Mesothelial cell of epicardium (in vitro differentiated cells): ENCODE results near the gene TMEM51. TPM values are rescaled to one million over a fixed set of nuclear protein-coding genes. Genes with fewer than 3 reads are reported as not detected.
A peak's percentile ranks its signal among the peaks of the same experiment; 100 is the strongest.

Experiments used
- DNase-seq, 2 experiments: peaks; one replicate each; pipeline ENCODE4 v3.0.0; 2021; ENCODE audit warnings: low spot score in 2 of 2; ENCODE audit not compliant: unreplicated experiment in 2 of 2
- H3K27ac Mint-ChIP-seq: 2 replicates; pipeline ENCODE4 v1.8.0; 2021; ENCODE audit warnings: mixed read lengths
- H3K27me3 Mint-ChIP-seq: 2 replicates; pipeline ENCODE4 v1.8.0; 2021; ENCODE audit warnings: low read depth, mixed read lengths
- H3K36me3 Mint-ChIP-seq: 2 replicates; pipeline ENCODE4 v1.8.0; 2021; ENCODE audit warnings: mixed read lengths
- H3K4me1 Mint-ChIP-seq: 2 replicates; pipeline ENCODE4 v1.8.0; 2021; ENCODE audit warnings: mixed read lengths
- H3K4me3 Mint-ChIP-seq: 2 replicates; pipeline ENCODE4 v1.8.0; 2021; ENCODE audit warnings: mild to moderate bottlenecking, moderate library complexity, mixed read lengths
- H3K9me3 Mint-ChIP-seq: 2 replicates; pipeline ENCODE4 v1.8.0; 2021; ENCODE audit warnings: mixed read lengths
- total RNA-seq: library from RNA; stranded (reverse); gene quantifications from 3 replicates; pipeline ENCODE4 v1.2.1, GENCODE V29; 2021
- TF ChIP-seq, protein P1 (sequence below): fragments of 200-600 bp; sonication (generic); IDR thresholded peaks from one replicate; pipeline ENCODE4 v1.5.0; 2021; ENCODE audit warnings: antibody characterized with exemption; ENCODE audit not compliant: unreplicated experiment

TMEM51 gene
- total RNA-seq, 1 donor from 2014 or later: 10.9 TPM

DNA sequence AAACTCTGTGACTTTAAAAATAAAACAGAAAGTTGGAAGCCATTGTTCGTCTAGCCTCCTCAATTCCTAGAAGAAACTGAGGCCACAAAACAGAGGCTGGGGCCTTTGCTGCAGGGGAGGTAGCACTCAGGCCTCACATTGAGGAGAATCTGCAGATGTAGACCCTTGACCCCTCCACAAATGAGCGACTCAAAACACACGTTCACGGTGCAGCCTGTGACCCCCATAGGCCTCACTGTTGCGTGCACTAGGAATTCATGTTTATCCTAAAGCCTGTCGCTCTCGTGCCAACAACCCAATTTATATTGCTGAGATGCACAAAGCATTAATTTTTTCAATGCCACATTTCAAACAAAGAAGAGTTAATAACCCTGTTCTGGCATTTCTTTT is 5.6 kb downstream of the TMEM51 start:
- Mint-ChIP-seq H3K4me1 (peaks cover 37% of the 10 kb centered on the region), H3K9me3 (no peaks in the 10 kb centered on the region), H3K27ac (peak overlapping the region; percentile 39), H3K27me3 (peaks cover 3% of the 10 kb centered on the region), H3K36me3 (no peaks in the 10 kb centered on the region), H3K4me3 (no peak overlapping the region)
- TF ChIP-seq, protein P1, sequence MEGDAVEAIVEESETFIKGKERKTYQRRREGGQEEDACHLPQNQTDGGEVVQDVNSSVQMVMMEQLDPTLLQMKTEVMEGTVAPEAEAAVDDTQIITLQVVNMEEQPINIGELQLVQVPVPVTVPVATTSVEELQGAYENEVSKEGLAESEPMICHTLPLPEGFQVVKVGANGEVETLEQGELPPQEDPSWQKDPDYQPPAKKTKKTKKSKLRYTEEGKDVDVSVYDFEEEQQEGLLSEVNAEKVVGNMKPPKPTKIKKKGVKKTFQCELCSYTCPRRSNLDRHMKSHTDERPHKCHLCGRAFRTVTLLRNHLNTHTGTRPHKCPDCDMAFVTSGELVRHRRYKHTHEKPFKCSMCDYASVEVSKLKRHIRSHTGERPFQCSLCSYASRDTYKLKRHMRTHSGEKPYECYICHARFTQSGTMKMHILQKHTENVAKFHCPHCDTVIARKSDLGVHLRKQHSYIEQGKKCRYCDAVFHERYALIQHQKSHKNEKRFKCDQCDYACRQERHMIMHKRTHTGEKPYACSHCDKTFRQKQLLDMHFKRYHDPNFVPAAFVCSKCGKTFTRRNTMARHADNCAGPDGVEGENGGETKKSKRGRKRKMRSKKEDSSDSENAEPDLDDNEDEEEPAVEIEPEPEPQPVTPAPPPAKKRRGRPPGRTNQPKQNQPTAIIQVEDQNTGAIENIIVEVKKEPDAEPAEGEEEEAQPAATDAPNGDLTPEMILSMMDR: no peak
- no peak for DNase-seq

DNA sequence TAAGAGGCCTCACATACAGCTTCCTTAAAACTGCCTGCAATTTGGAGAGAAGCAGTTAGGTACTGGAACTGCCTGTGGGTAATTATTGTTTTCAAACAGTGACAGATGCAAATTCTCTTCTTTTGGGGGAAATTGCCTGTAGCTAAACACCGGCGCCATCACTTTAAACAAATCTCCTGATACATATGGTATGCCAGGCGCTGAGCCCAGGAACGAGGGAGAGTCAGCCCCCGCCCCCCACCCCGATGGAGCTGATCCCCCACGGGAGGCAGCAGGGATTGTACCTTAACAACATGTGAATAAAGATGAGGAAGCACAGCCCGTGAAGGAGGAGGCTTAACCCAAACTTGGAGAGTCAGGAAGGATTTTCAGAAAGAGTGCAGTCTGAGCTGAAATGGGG is 7.1 kb downstream of the TMEM51 start:
- Mint-ChIP-seq H3K4me1 (peaks cover 30% of the 10 kb centered on the region), H3K4me3 (no peak overlapping the region), H3K27me3 (no peaks in the 10 kb centered on the region), H3K9me3 (no peaks in the 10 kb centered on the region), H3K27ac (no peak overlapping the region), H3K36me3 (no peaks in the 10 kb centered on the region)
- TF ChIP-seq, protein P1: no peak
- no peak for DNase-seq

DNA sequence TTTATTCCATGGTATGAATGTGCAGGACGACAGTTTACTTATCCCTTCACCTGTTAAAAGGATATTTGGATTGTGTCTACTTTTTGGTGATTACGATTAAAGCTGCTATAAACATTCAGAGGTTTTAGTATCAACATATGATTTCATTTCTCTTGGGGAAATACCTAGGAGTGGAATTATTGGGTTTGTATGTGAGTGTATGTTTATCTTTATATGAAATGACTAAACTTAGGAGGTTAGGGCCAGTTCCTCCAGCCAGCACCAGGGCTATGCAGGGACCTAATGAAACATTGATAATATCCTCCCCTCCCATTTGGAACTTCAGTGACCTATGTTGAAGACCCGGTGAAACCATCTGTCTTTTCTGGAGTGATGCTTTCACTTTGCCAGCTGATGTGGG is 13.8 kb downstream of the TMEM51 start:
- H3K4me1 Mint-ChIP-seq: peaks cover 5% of the 10 kb centered on the region
- H3K9me3 Mint-ChIP-seq: no peaks in the 10 kb centered on the region
- H3K36me3 Mint-ChIP-seq: no peaks in the 10 kb centered on the region
- no peak for DNase-seq
- H3K4me3 Mint-ChIP-seq: no peak overlapping the region
- H3K27ac Mint-ChIP-seq: no peak overlapping the region
- H3K27me3 Mint-ChIP-seq: no peaks in the 10 kb centered on the region
- TF ChIP-seq, protein P1: no peak

DNA sequence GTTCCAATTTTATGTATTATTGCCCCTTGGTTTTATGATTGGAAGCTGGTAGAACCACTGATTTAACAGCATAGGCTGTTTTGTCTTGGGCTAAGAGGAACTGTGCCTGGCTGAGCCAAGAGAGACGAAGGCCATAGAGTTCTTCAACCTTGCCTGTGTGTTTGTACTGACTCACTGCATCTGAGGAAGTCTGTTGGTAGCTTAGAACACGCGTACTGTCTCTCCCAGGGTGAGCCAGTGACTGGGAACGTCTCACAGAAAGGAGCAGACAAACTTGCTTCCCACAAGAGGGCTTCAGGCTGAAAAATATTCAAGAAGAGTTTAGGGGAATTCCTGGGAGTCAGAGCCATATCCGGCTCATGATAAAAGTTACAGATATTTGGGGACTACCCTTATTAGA is 14.9 kb downstream of the TMEM51 start:
- Mint-ChIP-seq H3K36me3 (no peaks in the 10 kb centered on the region), H3K4me1 (peaks cover 14% of the 10 kb centered on the region), H3K27me3 (no peaks in the 10 kb centered on the region), H3K4me3 (no peak overlapping the region), H3K27ac (no peak overlapping the region), H3K9me3 (no peaks in the 10 kb centered on the region)
- DNase-seq: no peak
- TF ChIP-seq, protein P1: no peak

DNA sequence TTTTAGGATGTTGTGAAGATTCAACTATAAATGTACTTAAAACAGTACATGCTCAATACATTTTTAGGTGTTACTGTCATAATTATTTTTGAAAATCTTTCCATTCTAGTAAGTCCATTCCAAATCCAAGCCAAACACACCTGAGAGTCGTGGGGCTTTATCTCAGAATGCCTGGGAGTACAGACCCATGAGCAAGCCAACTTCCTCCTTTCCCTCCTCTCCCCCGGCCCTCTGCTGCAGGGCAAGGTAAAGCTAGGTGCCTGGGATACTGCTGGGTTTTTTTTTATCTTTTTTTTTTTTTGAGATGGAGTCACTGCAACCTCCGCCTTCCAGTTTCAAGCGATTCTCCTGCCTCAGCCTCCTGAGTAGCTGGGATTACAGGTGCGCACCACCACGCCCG is 16.5 kb downstream of the TMEM51 start:
- H3K27ac Mint-ChIP-seq: no peak overlapping the region
- no peak for DNase-seq
- no peaks in the 10 kb centered on the region for H3K27me3 Mint-ChIP-seq
- no peaks in the 10 kb centered on the region for H3K36me3 Mint-ChIP-seq
- H3K4me1 Mint-ChIP-seq: peaks cover 19% of the 10 kb centered on the region
- no peaks in the 10 kb centered on the region for H3K9me3 Mint-ChIP-seq
- TF ChIP-seq, protein P1: no peak
- H3K4me3 Mint-ChIP-seq: no peak overlapping the region

DNA sequence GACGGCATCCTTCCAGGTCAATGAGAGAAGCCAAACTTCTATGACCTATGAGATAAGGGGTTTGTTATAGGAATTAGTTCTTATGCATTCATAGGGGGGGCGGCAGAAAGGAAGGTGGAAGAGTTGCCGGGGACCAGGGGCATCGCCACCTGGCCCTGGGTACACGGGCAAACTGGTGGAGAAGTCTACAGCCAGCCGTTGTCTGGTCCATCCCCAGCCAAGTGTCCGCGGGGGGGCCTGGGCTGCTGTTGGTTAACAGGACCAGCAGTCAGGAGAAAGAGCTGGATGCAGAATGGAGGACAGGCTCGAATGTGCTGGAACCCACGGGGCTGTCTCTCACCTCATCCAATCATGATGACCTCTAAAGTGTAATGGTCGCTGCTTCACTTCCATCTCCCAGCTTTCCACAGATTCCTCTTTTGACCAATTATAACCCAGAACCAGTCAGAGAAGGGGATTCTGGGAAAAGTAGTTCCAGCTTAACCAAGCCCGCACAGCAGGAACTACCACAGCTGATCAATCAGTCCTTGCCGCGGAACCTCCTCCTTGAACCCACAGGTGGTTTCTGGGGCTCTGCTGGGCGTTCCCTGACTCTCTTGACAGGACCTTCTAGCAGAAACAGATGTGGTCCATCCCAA is 17.8 kb downstream of the TMEM51 start:
- Mint-ChIP-seq H3K27me3 (no peaks in the 10 kb centered on the region), H3K36me3 (no peaks in the 10 kb centered on the region), H3K4me1 (peaks cover 19% of the 10 kb centered on the region), H3K4me3 (no peak overlapping the region), H3K9me3 (no peaks in the 10 kb centered on the region), H3K27ac (no peak overlapping the region)
- DNase-seq: no peak
- TF ChIP-seq, protein P1: no peak
